NK-92 (cell line): ENCODE measurements around the gene TMEM231.

Experiments
- DNase-seq: peaks from one replicate; lab custom pipeline; 2025; ENCODE audit not compliant: unreplicated experiment; lab: John Stamatoyannopoulos, UW

Gene TMEM231

DNA sequence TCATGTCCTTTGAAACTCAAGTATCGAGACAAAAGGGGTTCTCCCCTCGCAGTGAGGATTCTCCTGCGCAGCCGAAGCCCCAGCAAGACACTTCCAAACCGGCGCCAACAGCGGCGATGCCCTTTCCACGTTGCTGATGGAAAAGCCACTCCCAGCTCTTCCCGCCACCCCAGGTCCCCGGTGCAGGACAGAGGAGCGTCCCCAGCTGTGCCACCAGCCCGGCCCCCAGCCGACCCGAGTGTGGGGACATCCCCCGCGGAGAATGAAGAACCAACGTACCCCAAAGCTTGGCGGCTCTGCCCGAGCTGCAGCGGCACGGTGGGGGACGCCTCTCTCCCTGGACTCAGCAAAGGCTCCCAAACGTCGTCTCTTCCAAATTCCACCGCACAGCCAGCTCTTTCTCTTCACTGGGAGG, 61.4 kb downstream of the TMEM231 start:
- no peak for DNase-seq

DNA sequence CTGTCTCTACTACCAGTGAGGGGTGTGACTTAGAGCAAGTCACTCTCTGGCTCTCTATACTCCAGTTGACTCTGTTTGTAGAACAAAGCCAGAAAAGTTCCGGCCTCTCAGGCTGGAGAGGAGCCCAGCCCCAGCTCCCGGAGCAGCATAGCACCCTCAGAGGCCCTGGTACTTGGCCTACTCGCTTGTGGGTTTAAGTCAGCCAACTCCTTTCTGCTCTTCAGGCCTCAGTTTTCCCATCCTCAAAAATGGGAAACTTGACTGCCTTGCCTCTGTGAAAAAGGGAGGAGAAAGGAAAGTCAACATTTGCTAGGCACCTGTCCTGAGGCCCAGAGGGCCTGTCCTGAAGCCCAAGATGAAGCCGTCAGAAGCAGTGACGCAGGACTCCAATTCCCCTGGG, 61.9 kb downstream of the TMEM231 start:
- no peak for DNase-seq

DNA sequence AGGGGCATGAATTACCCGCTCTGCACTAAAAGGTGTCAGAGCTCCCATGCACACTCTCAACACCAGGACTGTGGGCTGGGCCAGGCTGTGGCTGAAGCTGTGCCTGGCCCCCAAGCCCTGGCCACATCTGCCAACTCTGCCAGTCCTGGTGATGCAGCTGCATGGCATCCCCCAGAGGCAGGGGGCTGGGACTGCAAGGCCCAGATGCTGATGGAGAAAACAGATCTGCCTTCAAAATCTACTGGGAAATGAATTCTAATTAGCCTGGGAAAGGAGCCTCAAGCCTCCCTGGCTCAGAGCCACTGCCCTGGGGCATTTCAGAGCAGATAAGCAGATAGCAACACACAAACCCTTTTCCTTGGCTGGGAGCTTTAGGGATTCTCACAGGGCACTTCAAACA, 64.2 kb downstream of the TMEM231 start:
- DNase-seq, result no peak

DNA sequence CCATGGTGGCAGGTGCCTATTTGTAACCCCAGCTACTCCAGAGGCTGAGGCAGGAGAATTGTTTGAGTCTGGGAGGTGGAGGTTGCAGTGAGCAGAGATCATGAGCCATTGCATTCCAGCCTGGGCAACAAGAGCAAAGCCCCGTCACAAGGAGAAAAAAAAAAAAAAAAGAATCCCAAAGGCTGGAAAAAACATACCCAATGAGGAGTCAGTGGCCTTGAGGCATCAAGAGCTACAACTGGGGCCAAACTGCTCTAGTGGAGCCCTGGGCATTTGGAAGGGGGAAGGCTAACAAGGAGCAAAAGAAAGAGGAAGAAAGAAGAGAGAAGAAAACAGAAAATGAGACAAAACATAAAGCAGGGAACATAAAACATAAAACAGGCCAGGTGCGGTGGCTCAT, 67.7 kb downstream of the TMEM231 start:
- no peak for DNase-seq
